ENCODE data around the gene EPS8L2.
A peak's percentile ranks its signal among the peaks of the same experiment; 100 is the strongest.

Gene EPS8L2

DNA sequence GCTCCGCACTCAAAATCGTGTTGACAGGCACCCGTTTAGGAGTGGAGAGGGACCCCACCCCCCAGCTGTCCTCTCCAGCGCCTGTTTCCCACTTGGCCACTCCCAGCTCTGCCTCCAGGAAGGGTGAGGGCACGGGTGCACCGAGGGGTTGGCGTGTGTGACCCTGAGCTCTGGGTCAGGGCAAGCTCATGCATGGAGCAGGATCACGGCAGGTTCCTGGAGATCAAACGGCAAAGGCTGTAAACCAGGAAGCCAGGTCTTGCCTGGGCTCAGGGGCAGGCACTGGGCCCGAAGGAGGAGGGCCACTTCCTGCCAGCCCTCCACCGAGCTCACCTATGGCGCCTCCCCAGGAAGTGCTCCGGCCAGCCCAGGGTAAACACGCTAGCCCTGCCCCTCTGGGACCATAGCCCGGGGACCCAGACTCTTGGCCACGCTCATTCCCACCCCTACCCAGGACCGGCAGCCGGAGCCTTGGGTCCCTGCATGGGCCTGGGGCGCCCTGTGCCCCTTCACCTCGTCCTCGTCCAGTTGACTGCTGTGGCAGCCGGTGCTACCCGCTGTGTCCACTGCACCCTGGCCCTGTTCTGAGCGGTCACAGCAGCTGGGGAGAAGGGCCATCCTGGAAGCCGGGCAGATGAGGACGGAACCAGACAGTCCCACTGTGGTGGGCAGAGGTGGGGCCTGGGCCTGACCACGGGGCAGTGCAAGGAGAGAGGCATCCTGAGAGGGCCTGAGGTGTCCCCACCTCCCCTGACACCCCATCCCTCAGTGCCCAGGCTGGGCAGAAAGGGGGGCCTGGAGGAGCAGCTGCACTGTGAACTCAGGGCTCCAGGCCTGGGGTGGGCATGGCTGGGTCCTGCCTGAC is 1.0 kb upstream of the EPS8L2 start:
- DNase-seq (ENCODE audit: low spot score): no peak

DNA sequence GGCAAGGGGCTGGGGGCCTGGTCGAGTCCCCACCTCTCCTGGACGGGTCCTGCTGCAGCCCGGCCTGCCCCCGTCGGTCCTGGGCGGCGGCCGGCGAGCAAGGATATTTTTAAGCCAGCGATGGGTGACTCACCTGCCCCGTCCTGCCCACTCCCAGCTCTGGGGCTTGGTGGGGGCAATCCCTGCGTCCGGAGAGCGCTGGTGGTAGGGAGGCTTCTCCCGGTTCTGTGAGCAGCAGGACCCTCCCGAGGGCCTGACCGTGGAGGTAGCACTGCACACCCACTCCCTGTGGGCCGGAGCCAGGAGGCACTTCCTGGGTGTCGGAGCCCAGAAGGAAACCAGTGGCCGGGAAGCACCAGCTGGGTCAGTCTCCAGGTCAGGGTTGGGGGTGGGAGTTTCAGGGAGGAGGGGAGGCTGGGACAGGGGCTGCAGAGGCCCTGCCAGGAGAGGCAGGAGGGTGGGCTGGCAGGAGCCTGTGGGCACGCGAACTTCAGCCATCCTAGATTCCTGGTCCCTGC is 467 bp downstream of the EPS8L2 start:
- DNase-seq (ENCODE audit: low spot score): peak; percentile 64

DNA sequence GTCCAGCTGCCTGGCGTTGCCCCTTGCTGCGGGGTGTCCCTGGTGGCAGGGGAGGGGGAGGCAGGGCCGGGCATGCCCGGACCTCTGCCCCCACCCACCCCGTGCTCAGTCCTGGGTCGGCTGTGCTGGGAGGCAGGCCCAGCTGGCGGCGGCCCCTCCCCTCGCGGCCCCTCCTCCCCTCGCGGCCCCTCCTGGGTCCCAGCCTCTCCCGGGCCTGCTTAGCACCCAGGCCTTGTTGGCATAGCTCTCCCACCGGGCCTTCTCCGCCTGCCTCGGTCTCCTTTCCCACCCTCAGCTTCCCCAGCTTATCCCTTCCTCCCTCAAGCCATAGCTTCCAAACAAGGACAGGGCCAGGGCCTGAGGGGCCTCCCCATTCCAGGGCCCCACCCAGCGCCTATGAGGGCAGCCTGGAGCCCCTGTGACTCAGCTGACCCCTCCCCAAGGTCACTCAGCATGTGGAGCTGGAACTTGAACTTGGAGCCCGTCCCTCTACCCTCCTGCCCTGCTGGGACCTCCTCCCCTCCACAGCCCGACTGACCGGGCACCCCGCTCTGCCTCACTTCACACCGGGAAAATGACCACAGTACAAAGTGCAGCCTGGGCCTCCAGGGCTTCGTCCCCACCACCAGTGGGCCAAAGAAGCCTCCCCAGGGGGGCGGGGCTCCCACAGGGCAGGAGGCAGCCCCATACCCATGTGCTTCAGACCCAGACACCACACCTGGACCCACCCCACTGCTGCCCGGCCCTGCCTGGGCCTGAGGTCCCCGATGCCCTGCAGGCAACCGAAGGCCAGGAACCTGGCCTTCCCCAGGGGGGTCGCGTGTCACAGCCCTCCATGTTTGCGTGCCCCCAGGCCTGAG is 1.2 kb downstream of the EPS8L2 start:
- DNase-seq (ENCODE audit: low spot score): peak; percentile 52

DNA sequence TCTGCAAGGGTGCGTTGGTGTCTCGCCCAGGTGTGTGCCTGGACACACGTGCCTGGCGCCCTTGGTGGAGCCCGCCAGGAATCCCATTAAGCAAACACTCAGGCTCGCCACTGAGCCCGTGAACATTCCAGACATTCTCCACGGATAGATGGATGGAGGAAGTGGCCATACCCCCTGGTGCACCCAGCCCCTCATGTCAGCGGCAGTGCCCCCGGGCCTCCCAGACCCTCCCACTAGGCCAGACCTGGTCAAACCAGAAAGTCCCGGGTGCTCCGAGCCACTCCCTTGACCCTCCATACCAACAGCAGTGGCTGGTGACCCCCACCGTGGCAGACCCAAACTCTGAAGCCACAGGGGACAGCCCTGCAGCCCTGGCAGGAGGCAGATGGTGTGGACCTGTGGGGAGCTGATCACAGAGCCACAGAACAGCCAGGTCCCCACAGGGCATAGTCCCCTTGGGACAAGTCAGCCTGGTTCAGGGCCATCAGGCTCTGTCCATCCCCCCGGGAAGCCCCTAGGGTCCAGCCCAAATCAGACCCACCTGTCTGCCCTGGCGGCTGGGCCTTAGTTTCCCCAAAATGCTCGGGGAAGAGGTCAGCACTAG is 1.9 kb downstream of the EPS8L2 start:
- DNase-seq (ENCODE audit: low spot score): no peak

DNA sequence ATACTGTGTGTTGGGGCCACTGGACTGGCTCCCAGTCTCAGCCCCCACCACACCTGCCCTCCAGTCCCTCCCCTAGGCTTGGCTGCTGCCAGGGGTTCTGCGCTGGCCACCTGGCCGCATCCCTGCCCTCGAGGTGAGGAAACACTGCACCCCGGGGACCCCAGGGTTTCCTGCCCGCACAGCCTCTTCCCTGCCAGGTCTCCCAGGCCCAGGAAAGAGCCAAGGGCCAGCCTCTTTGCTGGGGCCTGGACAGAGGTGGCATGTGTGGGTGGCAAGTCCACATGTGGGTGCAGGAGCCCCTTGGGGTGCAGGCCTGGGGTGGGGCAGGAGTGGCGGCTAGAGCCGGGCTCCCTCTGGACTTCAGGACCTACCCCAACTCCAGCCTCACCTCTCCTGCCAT is 2.5 kb downstream of the EPS8L2 start:
- no peak for DNase-seq (ENCODE audit: low spot score)

DNA sequence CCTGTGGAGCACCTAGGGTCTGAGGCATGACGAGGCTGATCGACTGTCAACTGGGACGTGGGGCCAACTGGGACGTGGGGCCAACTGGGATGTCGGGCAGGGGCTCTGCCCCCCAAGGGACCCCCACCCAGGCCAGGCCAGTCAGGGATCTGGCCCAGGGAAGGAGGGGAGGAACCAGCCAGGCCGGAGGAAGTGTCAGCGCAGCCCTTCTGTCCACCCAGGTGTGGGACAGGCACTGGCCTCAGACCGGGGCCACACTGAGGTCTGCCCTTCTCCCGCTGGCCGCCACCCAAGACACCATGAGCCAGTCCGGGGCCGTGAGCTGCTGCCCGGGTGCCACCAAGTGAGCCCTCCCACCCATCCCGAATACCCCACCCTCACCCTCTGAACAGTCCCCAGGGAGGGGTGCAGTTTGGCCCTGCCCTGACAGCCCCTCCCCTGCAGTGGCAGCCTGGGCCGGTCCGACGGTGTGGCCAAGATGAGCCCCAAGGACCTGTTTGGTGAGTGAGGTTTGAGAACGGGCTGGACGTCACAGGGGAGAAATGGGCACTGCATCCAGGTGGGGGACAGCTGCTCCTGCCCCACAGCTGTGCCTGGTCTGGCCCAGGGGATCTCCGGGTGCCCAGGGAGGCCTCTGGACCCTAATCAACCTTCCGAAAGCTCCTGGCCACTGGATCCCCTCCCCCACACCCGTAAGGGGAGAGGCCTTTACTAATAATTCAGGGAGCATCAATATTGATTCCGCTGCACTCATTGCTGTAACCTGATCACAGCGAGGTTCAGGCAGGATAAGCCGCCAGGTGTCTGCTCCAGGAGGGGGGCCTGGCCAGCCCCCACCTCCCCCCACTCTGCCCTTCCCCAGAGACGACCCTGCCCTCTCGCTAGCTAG is 3.3 kb downstream of the EPS8L2 start:
- DNase-seq (ENCODE audit: low spot score): no peak

DNA sequence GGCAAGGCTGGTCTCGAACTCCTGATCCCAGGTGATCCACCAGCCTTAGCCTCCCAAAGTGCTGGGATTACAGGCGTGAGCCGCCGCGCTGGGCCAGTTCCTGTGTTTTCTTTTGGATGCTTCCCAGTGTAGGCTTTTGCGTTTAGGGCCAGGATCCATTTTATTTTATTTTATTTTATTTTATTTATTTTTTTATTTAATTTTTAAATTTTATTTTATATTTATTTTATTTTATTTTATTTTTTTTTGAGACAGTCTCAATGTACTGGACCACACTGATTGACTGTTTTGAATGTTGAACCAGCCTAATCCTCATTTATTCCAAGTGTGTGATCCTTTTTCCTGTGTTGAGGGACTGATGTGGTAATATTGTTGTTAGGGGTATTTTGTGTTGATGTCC is 8.4 kb downstream of the EPS8L2 start:
- DNase-seq (ENCODE audit: low spot score): no peak

DNA sequence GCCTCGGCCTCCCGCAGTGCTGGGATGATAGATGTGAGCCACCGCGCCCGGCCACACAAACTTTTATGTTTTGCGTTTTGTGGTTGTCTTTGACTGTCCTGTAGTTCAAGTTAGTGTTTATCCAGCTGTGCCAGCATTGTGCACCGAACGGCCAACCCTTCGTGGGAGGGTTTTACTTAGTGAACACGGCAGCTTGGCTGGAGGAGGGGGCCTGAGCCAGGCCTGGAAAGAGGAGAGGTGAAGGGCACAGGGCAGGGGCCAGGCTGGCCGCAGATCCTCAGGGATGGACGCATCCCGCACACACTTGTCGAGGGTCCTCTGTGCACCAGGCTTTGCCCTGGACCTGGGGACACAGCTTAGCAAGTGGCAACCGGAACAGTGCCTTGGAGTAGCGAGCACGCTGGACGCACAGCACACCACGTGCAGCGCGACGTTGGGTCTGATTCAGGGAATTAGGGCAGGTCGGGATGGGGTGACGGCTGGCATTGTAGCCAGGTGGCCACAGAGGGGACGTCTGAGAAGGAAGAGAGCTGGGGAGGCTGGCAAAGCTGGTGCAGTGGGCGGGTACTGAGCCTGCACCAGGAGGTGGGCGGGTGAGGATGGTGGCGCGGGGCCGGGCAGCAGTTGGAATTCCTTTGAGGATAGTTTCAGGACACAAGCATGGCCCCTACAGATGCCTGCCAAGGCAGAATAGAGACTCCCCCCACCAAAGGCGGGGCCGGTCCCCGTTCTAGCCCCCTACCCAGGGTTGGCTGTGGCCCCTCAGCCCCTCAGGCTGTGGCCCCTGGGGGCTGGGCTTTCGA is 13.4 kb downstream of the EPS8L2 start:
- DNase-seq (ENCODE audit: low spot score): no peak

DNA sequence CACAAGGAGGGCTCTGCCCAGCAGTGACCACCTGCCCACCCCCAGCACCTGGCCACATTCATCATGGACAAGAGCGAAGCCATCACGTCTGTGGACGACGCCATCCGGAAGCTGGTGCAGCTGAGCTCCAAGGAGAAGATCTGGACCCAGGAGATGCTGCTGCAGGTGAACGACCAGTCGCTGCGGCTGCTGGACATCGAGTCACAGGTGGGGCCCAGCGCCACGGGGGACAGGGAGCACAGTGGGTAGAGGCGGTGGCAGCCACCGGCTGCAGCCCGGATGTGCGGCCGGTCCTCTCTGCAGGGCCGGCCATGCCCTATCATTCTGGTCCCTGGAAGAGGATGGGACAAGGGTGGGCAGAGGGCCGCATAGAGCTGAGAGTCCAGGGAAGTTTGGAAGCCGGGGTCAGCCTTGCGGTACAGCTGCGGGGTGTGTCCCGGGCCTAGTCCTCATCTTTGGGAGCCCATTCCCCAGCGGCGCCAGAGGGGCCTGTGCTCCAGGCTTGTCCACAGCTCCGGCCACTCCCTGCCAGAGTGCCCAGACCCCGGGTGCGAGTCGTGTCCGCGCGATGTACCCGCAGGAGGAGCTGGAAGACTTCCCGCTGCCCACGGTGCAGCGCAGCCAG is 14.1 kb downstream of the EPS8L2 start:
- no peak for DNase-seq (ENCODE audit: low spot score)

DNA sequence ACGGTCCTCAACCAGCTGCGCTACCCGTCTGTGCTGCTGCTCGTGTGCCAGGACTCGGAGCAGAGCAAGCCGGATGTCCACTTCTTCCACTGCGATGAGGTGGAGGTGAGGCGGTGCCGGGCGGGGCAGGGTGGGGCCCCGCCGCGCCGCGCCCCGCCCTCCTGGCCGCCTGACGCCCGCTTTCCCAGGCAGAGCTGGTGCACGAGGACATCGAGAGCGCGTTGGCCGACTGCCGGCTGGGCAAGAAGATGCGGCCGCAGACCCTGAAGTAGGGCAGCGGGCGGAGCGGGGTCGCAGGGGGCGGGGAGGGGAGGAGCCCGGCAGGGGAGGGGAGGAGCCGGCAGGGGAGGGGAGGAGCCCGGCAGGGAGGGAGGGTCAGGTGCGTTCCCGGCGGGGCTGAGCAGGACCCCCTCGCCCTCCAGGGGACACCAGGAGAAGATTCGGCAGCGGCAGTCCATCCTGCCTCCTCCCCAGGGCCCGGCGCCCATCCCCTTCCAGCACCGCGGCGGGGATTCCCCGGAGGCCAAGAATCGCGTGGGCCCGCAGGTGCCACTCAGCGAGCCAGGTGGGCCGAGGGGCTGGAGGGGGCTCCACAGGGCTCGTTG is 14.7 kb downstream of the EPS8L2 start:
- DNase-seq (ENCODE audit: low spot score): no peak

DNA sequence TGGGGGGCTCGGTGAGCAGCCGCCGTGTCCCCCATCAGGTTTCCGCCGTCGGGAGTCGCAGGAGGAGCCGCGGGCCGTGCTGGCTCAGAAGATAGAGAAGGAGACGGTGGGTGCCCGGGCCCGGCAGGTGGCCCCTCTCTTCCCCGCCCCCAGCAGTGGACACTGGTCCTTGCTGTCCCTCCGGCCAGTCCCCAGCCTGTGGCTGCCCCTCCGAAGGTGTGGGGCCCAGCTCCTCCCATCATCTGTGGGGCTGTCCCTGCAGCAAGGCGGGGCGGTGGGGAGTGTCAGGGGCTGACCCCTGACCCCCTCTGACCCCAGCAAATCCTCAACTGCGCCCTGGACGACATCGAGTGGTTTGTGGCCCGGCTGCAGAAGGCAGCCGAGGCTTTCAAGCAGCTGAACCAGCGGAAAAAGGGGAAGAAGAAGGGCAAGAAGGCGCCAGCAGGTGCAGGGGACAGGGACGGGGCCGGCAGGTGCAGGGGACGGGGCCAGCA is 15.3 kb downstream of the EPS8L2 start:
- DNase-seq (ENCODE audit: low spot score): no peak

DNA sequence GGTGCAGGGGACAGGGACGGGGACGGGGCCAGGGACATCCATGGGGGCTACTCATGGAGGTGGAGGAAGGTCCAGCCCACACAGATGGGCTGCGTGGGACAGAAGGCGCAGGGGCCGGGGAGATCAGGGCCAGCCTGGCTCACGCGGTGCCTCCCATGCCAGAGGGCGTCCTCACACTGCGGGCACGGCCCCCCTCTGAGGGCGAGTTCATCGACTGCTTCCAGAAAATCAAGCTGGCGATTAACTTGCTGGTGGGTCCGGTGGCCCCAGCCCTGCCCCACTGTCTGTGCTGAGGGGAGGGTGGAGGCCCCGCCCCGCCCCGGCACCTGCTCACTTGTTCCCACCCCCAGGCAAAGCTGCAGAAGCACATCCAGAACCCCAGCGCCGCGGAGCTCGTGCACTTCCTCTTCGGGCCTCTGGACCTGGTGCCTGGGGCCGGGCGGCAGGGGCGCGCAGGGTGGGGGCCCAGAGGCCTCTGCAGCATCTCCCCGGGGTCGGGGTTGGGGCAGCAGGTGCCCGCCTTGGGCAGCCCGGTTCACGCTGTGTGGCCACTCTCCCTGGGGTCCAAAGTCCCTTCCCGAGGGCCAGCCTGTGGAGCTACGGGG is 15.8 kb downstream of the EPS8L2 start:
- DNase-seq (ENCODE audit: low spot score): no peak

DNA sequence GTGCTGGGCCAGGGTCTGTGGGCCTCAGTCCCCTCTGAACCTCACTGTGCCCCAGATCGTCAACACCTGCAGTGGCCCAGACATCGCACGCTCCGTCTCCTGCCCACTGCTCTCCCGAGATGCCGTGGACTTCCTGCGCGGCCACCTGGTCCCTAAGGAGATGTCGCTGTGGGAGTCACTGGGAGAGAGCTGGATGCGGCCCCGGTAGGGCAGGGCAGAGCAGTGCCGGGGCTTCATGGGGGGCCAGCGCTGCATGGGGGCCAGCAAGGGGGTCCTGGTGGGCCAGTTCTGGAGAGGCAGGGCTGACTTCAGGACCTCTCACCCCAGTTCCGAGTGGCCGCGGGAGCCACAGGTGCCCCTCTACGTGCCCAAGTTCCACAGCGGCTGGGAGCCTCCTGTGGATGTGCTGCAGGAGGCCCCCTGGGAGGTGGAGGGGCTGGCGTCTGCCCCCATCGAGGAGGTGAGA is 16.3 kb downstream of the EPS8L2 start:
- DNase-seq (ENCODE audit: low spot score): no peak

DNA sequence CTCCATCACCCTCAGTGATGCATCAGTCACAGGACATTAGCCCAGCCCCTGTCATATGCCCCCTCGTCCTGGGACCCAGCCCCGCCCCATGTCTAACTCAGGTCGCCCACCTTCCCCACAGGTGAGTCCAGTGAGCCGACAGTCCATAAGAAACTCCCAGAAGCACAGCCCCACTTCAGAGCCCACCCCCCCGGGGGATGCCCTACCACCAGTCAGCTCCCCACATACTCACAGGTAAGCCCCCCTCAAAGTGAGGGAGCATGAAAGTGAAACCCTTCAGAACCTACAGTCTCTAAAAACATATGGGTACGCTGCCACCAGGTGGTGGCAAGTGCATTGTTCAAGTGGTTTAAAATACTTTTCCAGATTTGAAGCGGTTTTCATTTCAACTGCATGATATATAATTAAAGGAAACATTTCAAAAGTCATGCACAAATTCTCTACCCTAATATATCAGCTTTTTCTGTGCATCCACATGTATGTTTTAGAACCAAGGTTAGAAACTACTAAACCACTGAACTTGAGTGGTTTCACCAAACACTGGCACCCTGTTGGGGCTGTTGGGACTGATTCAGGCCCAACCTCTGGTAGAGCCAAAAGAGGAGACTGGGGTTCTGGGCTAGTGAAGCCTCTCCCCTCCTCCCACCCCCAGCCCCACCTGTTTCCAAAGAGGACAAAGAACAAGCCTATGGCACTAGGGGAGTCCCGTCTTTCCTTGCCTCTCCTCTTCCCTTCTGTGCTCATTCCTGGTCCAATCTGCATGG is 17.3 kb downstream of the EPS8L2 start:
- peak; percentile 47 for DNase-seq (ENCODE audit: low spot score)

DNA sequence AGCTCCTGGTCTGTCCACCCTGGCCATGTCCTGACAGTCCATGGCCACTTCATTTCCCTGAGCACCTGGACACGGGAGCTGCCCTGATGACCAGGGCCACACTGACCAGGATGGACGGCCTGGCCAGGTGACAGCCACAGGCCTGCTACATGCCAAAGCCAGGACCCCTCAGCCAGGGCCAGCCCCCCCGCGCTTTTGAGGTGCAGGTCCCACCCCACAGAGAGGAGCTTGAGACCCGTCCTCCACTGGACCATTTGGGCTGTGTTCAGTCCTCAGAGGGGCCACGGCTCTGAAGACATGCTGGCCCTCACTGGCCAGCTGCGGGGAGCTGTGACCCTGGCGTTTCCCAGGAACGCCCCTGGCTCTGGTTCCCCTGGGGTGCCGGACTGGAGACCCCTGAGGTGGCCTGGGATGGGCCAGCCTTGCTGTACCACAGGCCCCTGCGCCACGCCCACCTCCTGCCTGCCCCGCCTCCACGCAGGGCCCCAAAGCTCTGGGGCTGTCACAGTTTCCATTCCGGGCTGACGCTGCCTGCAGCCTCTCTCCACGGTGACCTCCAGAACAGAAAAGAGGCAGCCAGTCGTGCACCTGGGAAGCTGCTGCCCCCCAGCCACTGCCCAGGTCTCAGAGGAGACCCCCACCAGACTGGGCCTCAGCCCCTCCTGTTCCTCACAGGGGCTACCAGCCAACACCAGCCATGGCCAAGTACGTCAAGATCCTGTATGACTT is 18.2 kb downstream of the EPS8L2 start:
- DNase-seq (ENCODE audit: low spot score): no peak

DNA sequence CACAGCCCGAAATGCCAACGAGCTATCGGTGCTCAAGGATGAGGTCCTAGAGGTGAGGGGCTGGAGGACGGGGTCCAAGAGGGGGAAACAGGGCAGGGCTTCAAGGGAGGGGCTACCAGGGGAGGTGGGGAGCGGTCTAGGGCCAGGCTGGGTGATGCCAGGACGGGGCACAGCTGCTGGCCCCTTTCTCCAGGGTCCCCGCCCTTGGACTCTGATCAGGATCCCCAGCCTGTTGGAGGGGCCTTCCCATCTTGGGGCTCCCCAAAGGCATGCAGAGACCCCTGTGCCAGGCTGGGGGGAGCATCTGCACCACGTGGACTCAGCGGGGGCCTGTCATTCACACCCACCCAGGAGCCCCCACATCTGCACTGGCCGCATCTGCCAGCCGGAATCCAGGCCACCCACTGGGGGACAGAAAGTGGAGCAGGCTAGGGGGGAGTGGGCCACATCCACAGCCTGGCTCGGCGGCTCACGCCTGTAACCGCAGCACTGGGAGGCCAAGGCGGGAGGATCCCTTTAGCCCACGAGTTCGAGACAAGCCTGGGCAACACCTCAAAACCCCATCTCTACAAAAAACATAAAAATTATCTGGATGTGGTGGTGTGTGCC is 18.9 kb downstream of the EPS8L2 start:
- no peak for DNase-seq (ENCODE audit: low spot score)

DNA sequence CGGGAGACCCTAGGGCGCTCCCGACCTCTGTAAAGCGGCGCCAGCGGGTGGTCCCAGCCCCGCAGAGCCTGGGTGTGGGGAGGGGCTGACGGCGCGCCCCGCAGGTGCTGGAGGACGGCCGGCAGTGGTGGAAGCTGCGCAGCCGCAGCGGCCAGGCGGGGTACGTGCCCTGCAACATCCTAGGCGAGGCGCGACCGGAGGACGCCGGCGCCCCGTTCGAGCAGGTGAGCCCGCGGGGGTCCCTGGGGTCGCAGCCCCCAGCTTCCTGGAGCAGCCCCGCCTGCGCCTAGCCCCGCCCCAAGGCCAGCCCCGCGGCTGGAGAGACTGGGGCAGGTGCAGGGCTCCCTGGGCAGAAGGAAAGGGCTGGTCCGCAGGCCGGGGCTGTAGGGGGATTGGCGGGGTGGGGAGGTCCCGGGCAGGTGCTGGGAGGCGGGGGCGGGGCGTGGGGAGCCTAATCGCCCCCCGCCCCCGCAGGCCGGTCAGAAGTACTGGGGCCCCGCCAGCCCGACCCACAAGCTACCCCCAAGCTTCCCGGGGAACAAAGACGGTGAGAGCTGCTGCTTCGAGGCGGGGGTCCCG is 19.7 kb downstream of the EPS8L2 start:
- no peak for DNase-seq (ENCODE audit: low spot score)

Measured in AG08395 (cell line).